Effector CD8-positive, alpha-beta T cell (primary cell): ENCODE data around the gene DCAF8.

Experiments
- DNase-seq: peaks from one replicate; lab custom pipeline; 2025; lab: John Stamatoyannopoulos, UW

Gene DCAF8

GRCh38 chr1:160205242-160206035, 56.9 kb downstream of the DCAF8 start, which contains the start of gene PEA15:
Gene PEA15 (plus strand): TSS chr1:160205384. CDS start chr1:160211545, 6,161 bp downstream.
- DNase-seq: peak; percentile 48

- DNase-seq: no peak
These were observed 57.7 kb downstream of the DCAF8 start for GRCh38 chr1:160204526-160205241.

- no peak for DNase-seq
These were observed 61.6 kb downstream of the DCAF8 start for GRCh38 chr1:160200786-160201185.

- no peak for DNase-seq
These were observed 65.1 kb downstream of the DCAF8 start for GRCh38 chr1:160197231-160197630.

- DNase-seq: no peak
These were observed 66.2 kb downstream of the DCAF8 start for GRCh38 chr1:160196143-160196542.

GRCh38 chr1:160194737-160195059, 67.7 kb downstream of the DCAF8 start:
- no peak for DNase-seq

- no peak for DNase-seq
These were observed 68.3 kb downstream of the DCAF8 start for GRCh38 chr1:160193832-160194736.

- peak; percentile 75 for DNase-seq
These were observed 69.1 kb downstream of the DCAF8 start for GRCh38 chr1:160193091-160193819.

GRCh38 chr1:160192234-160192633, 70.1 kb downstream of the DCAF8 start:
- DNase-seq: no peak

- no peak for DNase-seq
These were observed 70.6 kb downstream of the DCAF8 start for GRCh38 chr1:160191756-160192155.

GRCh38 chr1:160189649-160190625, 72.4 kb downstream of the DCAF8 start, which contains the start of gene CASQ1:
Gene CASQ1 (plus strand): TSS chr1:160190575. CDS start chr1:160190752, 177 bp downstream.
- DNase-seq: no peak

- no peak for DNase-seq
These were observed 74.0 kb downstream of the DCAF8 start for GRCh38 chr1:160188341-160188740.

GRCh38 chr1:160187407-160187806, 74.9 kb downstream of the DCAF8 start:
- DNase-seq: no peak

GRCh38 chr1:160186729-160187128, 75.6 kb downstream of the DCAF8 start:
- no peak for DNase-seq

GRCh38 chr1:160186246-160186645, 76.1 kb downstream of the DCAF8 start:
- no peak for DNase-seq

GRCh38 chr1:160179336-160179735, 83.0 kb downstream of the DCAF8 start:
- DNase-seq: no peak

GRCh38 chr1:160178731-160179130, 83.6 kb downstream of the DCAF8 start:
- DNase-seq: no peak

- no peak for DNase-seq
These were observed 84.7 kb downstream of the DCAF8 start for GRCh38 chr1:160177667-160178066.

GRCh38 chr1:160177231-160177630, 85.1 kb downstream of the DCAF8 start:
- no peak for DNase-seq

- DNase-seq: no peak
These were observed 90.4 kb downstream of the DCAF8 start for GRCh38 chr1:160171980-160172379.
